HepG2 (cell line): ENCODE results near the gene DGKG. TPM values are rescaled to one million over a fixed set of nuclear protein-coding genes. Genes with fewer than 3 reads are reported as not detected.

Experiments
- ATAC-seq: fragments of 200-7000 bp; cut with Tn5 transposase; 3 replicates; pipeline ENCODE4 v1.9.1; 2020; ENCODE audit warnings: mild to moderate bottlenecking, moderate library complexity
- BruUV-seq: library from RNA; stranded (reverse); fragments of 400-500 nt; replicated peaks from 2 replicates; lab custom pipeline; 2021; lab: Mats Ljungman, UMichigan
- CTCF ChIA-PET: fragments of 300-600 bp; formaldehyde crosslinking; extraction: SDS; loops from one replicate; lab custom pipeline; 2021; ENCODE audit warnings: low total read pairs, inconsistent platforms, low intra/inter-chr PET ratio; lab: Yijun Ruan, JAX
- POLR2A ChIA-PET: fragments of 350-600 bp; sonication (Branson Sonifier 250); formaldehyde crosslinking; loops from one replicate; lab custom pipeline; 2020; ENCODE audit warnings: antibody characterized with exemption, inconsistent platforms; lab: Yijun Ruan, JAX
- DNase-seq: peaks from one replicate; pipeline ENCODE4 v3.0.0-alpha.2; 2015; ENCODE audit warnings: low spot score
- FAIRE-seq: peaks from 3 replicates; lab custom pipeline; 2011; peaks lifted over from hg19 to GRCh38; lab: Jason Lieb, UNC
- H2AFZ ChIP-seq: one replicate; pipeline ENCODE4 v1.6.1; 2011; ENCODE audit warnings: low read length, inconsistent platforms
- H3K27ac ChIP-seq: fragments of 300-600 bp; 3 replicates; pipeline ENCODE4 v1.8.0; 2011; ENCODE audit warnings: mixed run types, mild to moderate bottlenecking, mixed read lengths, low read length, inconsistent platforms; ENCODE audit not compliant: insufficient read depth; ENCODE audit errors: extremely low read length
- H3K27me3 ChIP-seq, 2 experiments: fragments of 200-600 bp in 1 of 2; 2 replicates in 1 of 2; 3 replicates in 1 of 2; pipeline versions ENCODE4 v1.6.0 to v1.8.0; 2011; ENCODE audit warnings: low read length in 2 of 2, mild to moderate bottlenecking in 2 of 2, moderate library complexity in 2 of 2, inconsistent platforms in 1 of 2; ENCODE audit not compliant: insufficient read depth in 2 of 2, control insufficient read depth in 1 of 2
- H3K36me3 ChIP-seq, 2 experiments: fragments of 200-600 bp in 1 of 2; replicated peaks in 1 of 2; 2 replicates in 1 of 2; 3 replicates in 1 of 2; pipeline versions ENCODE4 v1.5.1 to v1.8.0; 2011; ENCODE audit warnings: low read length in 2 of 2, inconsistent platforms in 1 of 2; ENCODE audit not compliant: insufficient read depth in 2 of 2, control insufficient read depth in 1 of 2
- H3K4me1 ChIP-seq: 2 replicates; pipeline ENCODE4 v1.5.1; 2012; ENCODE audit warnings: low read length, inconsistent platforms; ENCODE audit not compliant: insufficient read depth
- H3K4me2 ChIP-seq: 2 replicates; pipeline ENCODE4 v1.6.0; 2011; ENCODE audit warnings: low read depth, low read length, inconsistent platforms
- H3K4me3 ChIP-seq, 3 experiments: fragments of 200-600 bp in 1 of 3; sonication (generic), shearing (Covaris generic) in 1 of 3; replicated peaks in 1 of 3; 2 replicates each; pipeline ENCODE4 v1.5.1; 2011 to 2016; ENCODE audit warnings: low read length in 3 of 3, inconsistent platforms in 2 of 3, low read depth in 2 of 3, mild to moderate bottlenecking in 2 of 3, control low read depth in 1 of 3, mixed read lengths in 1 of 3; ENCODE audit not compliant: insufficient read depth in 1 of 3
- H3K79me2 ChIP-seq: one replicate; pipeline ENCODE4 v1.6.1; 2011; ENCODE audit warnings: low read length, inconsistent platforms; ENCODE audit not compliant: insufficient read depth
- H3K9ac ChIP-seq: 2 replicates; pipeline ENCODE4 v1.6.0; 2011; ENCODE audit warnings: mild to moderate bottlenecking, low read depth, low read length, inconsistent platforms; ENCODE audit not compliant: insufficient read depth
- H3K9me3 ChIP-seq: 2 replicates; pipeline ENCODE4 v1.5.1; 2012; ENCODE audit warnings: mild to moderate bottlenecking, low read length
- H4K20me1 ChIP-seq: 2 replicates; pipeline ENCODE4 v1.6.0; 2011; ENCODE audit warnings: inconsistent platforms, mild to moderate bottlenecking, low read length, moderate library complexity; ENCODE audit not compliant: insufficient read depth
- ARNT2 ChIP-seq: sonication (generic); formaldehyde crosslinking; IDR thresholded peaks from 2 replicates; pipeline ENCODE4 v1.8.0; 2022; ENCODE audit warnings: mild to moderate bottlenecking, low read depth, missing genetic modification reagents, moderate library complexity
- ATF7 ChIP-seq, 2 experiments: fragments of 450-650 bp in 1 of 2; sonication (generic) in 1 of 2; formaldehyde crosslinking in 1 of 2; IDR thresholded peaks; 2 replicates each; pipeline versions ENCODE4 v1.4.0 to v1.6.1; 2016 to 2020; ENCODE audit warnings: antibody characterized with exemption in 1 of 2, mild to moderate bottlenecking in 1 of 2, missing genetic modification reagents in 1 of 2
- BRD4 ChIP-seq: sonication (generic); formaldehyde crosslinking; IDR thresholded peaks from 2 replicates; pipeline ENCODE4 v1.4.0; 2020; ENCODE audit warnings: missing genetic modification reagents
- CBFB ChIP-seq: sonication (generic); formaldehyde crosslinking; IDR thresholded peaks from 2 replicates; pipeline ENCODE4 v1.4.0; 2020; ENCODE audit warnings: missing genetic modification reagents
- CC2D1A ChIP-seq: sonication (generic); formaldehyde crosslinking; IDR thresholded peaks from 2 replicates; pipeline ENCODE4 v1.8.1; 2023; ENCODE audit warnings: mild to moderate bottlenecking, missing genetic modification reagents
- GFI1 ChIP-seq: sonication (generic); formaldehyde crosslinking; IDR thresholded peaks from 2 replicates; pipeline ENCODE4 v1.5.0; 2020; ENCODE audit warnings: missing genetic modification reagents, mild to moderate bottlenecking, borderline replicate concordance
- HES4 ChIP-seq: sonication (generic); formaldehyde crosslinking; IDR thresholded peaks from 2 replicates; pipeline ENCODE4 v1.9.0; 2021; ENCODE audit warnings: mild to moderate bottlenecking, missing genetic modification reagents, borderline replicate concordance
- HNRNPL ChIP-seq: fragments of 200-400 bp; formaldehyde crosslinking; IDR thresholded peaks from 2 replicates; pipeline ENCODE4 v1.6.1; 2017; ENCODE audit warnings: mild to moderate bottlenecking, low read depth, low read length
- NFRKB ChIP-seq: fragments of 450-650 bp; IDR thresholded peaks from 2 replicates; pipeline ENCODE4 v1.6.1; 2017
- NR2F6 ChIP-seq, 2 experiments: IDR thresholded peaks; 2 replicates each; pipeline ENCODE4 v1.6.1; 2016; ENCODE audit warnings: antibody characterized with exemption in 1 of 2, mild to moderate bottlenecking in 1 of 2
- PATZ1 ChIP-seq: sonication (generic); formaldehyde crosslinking; IDR thresholded peaks from 2 replicates; pipeline ENCODE4 v1.4.0; 2020; ENCODE audit warnings: missing genetic modification reagents
- PITX1 ChIP-seq: sonication (generic); formaldehyde crosslinking; IDR thresholded peaks from 2 replicates; pipeline ENCODE4 v1.5.1; 2020; ENCODE audit warnings: mild to moderate bottlenecking, missing genetic modification reagents
- POLR2A ChIP-seq, 2 experiments: IDR thresholded peaks; 2 replicates each; pipeline ENCODE4 v1.6.1; 2011; ENCODE audit warnings: low read depth in 2 of 2, low read length in 2 of 2, mild to moderate bottlenecking in 1 of 2, moderate library complexity in 1 of 2; ENCODE audit not compliant: insufficient read depth in 1 of 2
- RXRA ChIP-seq: sonication (generic); formaldehyde crosslinking; IDR thresholded peaks from 2 replicates; pipeline ENCODE4 v1.5.1; 2020; ENCODE audit warnings: missing genetic modification reagents
- SRSF4 ChIP-seq: fragments of 200-400 bp; formaldehyde crosslinking; IDR thresholded peaks from one replicate; pipeline ENCODE4 v1.6.1; 2018; ENCODE audit warnings: mild to moderate bottlenecking, low read depth, low read length, moderate library complexity; ENCODE audit not compliant: poor library complexity, severe bottlenecking
- ZNF296 ChIP-seq: sonication (generic); formaldehyde crosslinking; conservative IDR thresholded peaks from 2 replicates; pipeline ENCODE4 v1.5.0; 2020; ENCODE audit warnings: mild to moderate bottlenecking, missing genetic modification reagents
- ZNF33A ChIP-seq: sonication (generic); formaldehyde crosslinking; IDR thresholded peaks from 2 replicates; pipeline ENCODE4 v1.5.1; 2020; ENCODE audit warnings: missing genetic modification reagents, mild to moderate bottlenecking, moderate library complexity, borderline replicate concordance
- WGBS: methylation state at CpG from one replicate; pipeline ENCODE4 v1.1.6; 2017; ENCODE audit warnings: low lambda C conversion rate; 5-methylcytosine and 5-hydroxymethylcytosine counted together
- in situ Hi-C: cut with HindIII; loops from 2 replicates; pipeline ENCODE4 v1.10.0; 2017; ENCODE audit warnings: low pct_unique_long_range_greater_than_20kb; ENCODE audit not compliant: extremely low pct_ligation_motif_present
- intact Hi-C: fragments of 100-400 bp; cut with micrococcal nuclease; formaldehyde crosslinking; loops from one replicate; pipeline ENCODE4 v1.10.0; 2022; ENCODE audit not compliant: unreplicated experiment
- polyA plus RNA-seq, 8 experiments: library from polyadenylated mRNA; depleted of rRNA in 3 of 8; stranded (reverse) in 7 of 8; unstranded in 1 of 8; fragments of >200 nt; fragmentation: Illumina TruSeq in 4 of 8; extraction: Trizol in 4 of 8; gene quantifications; 2 replicates each; pipeline versions ENCODE4 v1.2.1 to v1.2.3, GENCODE V29; 2011 to 2016; ENCODE audit warnings: low read depth in 4 of 8, missing spikeins in 1 of 8, mixed read lengths in 1 of 8; ENCODE audit not compliant: insufficient read depth in 1 of 8
- total RNA-seq, 5 experiments: library from RNA; depleted of rRNA; stranded (reverse); fragments of >200 nt; fragmentation: Illumina TruSeq; extraction: Trizol; gene quantifications; 2 replicates each; pipeline ENCODE4 v1.2.3, GENCODE V29; 2016; ENCODE audit warnings: low read depth in 1 of 5
- TF ChIP-seq, protein P1 (sequence below): sonication (generic); formaldehyde crosslinking; conservative IDR thresholded peaks from 2 replicates; pipeline ENCODE4 v1.4.0; 2020; ENCODE audit warnings: missing genetic modification reagents
- TF ChIP-seq, protein P2 (sequence below): sonication (generic); formaldehyde crosslinking; IDR thresholded peaks from 2 replicates; pipeline ENCODE4 v1.8.1; 2023; ENCODE audit warnings: mild to moderate bottlenecking, inconsistent platforms, moderate library complexity, missing genetic modification reagents, borderline replicate concordance

DGKG gene
- total and polyA plus RNA-seq, 2 of the 13 experiments (the other 11 are each of a cell fraction or from before 2014, with no cell fraction given), result 3.8 to 6.2 TPM

- 11% methylated on average over 17 of the region's 20 CpGs for WGBS
- ATAC-seq (peak; percentile 92), FAIRE-seq (peak; percentile 65), DNase-seq (peak; percentile 84)
- H3K4me2 ChIP-seq, result peak overlapping the region; percentile 91
- in situ Hi-C loops (no loop called here), intact Hi-C loops (loop anchor here (2.0 kb wide), 1 partner anchor 33 kb away; no protein-coding TSS in a partner anchor)
- peak overlapping the region; percentile 25 to 63 (median 46); a peak in 4 of 6 replicates for H3K4me3 ChIP-seq
- ChIA-PET POLR2A (interaction anchor here (0.9 to 2.2 kb wide), 5 partner anchors 9 to 112 kb away, joined by 3 to 8 read pairs (median 4); partner anchors contain the start of gene ETV5), CTCF (interaction anchor here (1.4 kb wide), 1 partner anchor 32 kb away, joined by 3 read pairs; no protein-coding TSS in a partner anchor)
- no peaks in the 10 kb centered on the region for H3K36me3 ChIP-seq
- peaks cover 24% of the 10 kb centered on the region for H3K4me1 ChIP-seq
- peak overlapping the region; percentile 80 for H3K27ac ChIP-seq
- peak overlapping the region; percentile 37 for H2AFZ ChIP-seq
- no peaks in the 10 kb centered on the region for H3K9me3 ChIP-seq
- no TSS peak for BruUV-seq
- no peaks in the 10 kb centered on the region for H3K79me2 ChIP-seq
- H3K9ac ChIP-seq, result peak overlapping the region; percentile 66
- H3K27me3 ChIP-seq, result no peaks in the 10 kb centered on the region
- H4K20me1 ChIP-seq, result no peaks in the 10 kb centered on the region
- TF ChIP-seq HNRNPL (0 out of 2 replicates have a peak, but pooled peaks have one; percentile 74), ZNF296 (no peak), PITX1 (CRISPR knock-in tag) (peak; percentile 64), SRSF4 (no peak), NR2F6 (IDR thresholded peaks at IDR 0.05) (no peak), NR2F6 (CRISPR knock-in tag; IDR thresholded peaks at IDR 0.05) (peak; percentile 34; the same call in 1 of the 2 replicates), ZNF33A (CRISPR knock-in tag) (no peak), CC2D1A (CRISPR knock-in tag) (no peak), POLR2A (IDR thresholded peaks at IDR 0.05; ENCODE audit: insufficient read depth in 1 of 2, low read depth in 2 of 2, low read length in 2 of 2) (peak in 1 of 2 experiments; percentile 33; a peak in 1 of 4 replicates), ATF7 (IDR thresholded peaks at IDR 0.05) (no peak), ATF7 (CRISPR knock-in tag; IDR thresholded peaks at IDR 0.05) (no peak), HES4 (CRISPR knock-in tag) (no peak), BRD4 (CRISPR knock-in tag) (no peak), NFRKB (no peak), GFI1 (CRISPR knock-in tag) (no peak), PATZ1 (CRISPR knock-in tag) (0 out of 2 replicates have a peak, but pooled peaks have one; percentile 50), RXRA (peak; percentile 46; the same call in 1 of the 2 replicates), CBFB (CRISPR knock-in tag) (no peak), ARNT2 (CRISPR knock-in tag) (0 out of 2 replicates have a peak, but pooled peaks have one; percentile 30)
- TF ChIP-seq, protein P1, sequence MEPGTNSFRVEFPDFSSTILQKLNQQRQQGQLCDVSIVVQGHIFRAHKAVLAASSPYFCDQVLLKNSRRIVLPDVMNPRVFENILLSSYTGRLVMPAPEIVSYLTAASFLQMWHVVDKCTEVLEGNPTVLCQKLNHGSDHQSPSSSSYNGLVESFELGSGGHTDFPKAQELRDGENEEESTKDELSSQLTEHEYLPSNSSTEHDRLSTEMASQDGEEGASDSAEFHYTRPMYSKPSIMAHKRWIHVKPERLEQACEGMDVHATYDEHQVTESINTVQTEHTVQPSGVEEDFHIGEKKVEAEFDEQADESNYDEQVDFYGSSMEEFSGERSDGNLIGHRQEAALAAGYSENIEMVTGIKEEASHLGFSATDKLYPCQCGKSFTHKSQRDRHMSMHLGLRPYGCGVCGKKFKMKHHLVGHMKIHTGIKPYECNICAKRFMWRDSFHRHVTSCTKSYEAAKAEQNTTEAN, result no peak
- TF ChIP-seq, protein P2, sequence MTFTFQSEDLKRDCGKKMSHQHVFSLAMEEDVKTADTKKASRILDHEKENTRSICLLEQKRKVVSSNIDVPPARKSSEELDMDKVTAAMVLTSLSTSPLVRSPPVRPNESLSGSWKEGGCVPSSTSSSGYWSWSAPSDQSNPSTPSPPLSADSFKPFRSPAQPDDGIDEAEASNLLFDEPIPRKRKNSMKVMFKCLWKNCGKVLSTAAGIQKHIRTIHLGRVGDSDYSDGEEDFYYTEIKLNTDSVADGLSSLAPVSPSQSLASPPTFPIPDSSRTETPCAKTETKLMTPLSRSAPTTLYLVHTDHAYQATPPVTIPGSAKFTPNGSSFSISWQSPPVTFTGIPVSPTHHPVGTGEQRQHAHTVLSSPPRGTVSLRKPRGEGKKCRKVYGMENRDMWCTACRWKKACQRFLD (CRISPR knock-in tag), result no peak
Measured at GRCh38 chr3:186209810-186210752, 152.0 kb downstream of the DGKG start.
